ENCODE results near the gene FMNL3.
A peak's percentile ranks its signal among the peaks of the same experiment; 100 is the strongest.

Gene FMNL3

GRCh38 chr12:49626169-49626835 lies 80.9 kb downstream of the FMNL3 start:
- Histone ChIP-seq H3K36me3 (ENCODE audit: control insufficient read depth, insufficient read depth, low read length) (no peaks in the 10 kb centered on the region), H3K27ac (ENCODE audit: low read depth, low read length) (no peak overlapping the region), H3K4me3 (ENCODE audit: low read depth, low read length) (no peak overlapping the region), H3K9me3 (ENCODE audit: control insufficient read depth, insufficient read depth, low read depth, low read length) (no peaks in the 10 kb centered on the region), H3K9ac (ENCODE audit: low read length) (no peak overlapping the region), H3K27me3 (ENCODE audit: control insufficient read depth, insufficient read depth, low read length) (no peaks in the 10 kb centered on the region), H3K4me1 (ENCODE audit: control insufficient read depth, insufficient read depth, low read length) (peaks cover 5% of the 10 kb centered on the region; the same call in 1 of the 2 replicates)

GRCh38 chr12:49624921-49625577 lies 82.2 kb downstream of the FMNL3 start:
- Histone ChIP-seq H3K9me3 (ENCODE audit: control insufficient read depth, insufficient read depth, low read depth, low read length) (no peaks in the 10 kb centered on the region), H3K36me3 (ENCODE audit: control insufficient read depth, insufficient read depth, low read length) (no peaks in the 10 kb centered on the region), H3K9ac (ENCODE audit: low read length) (no peak overlapping the region), H3K4me3 (ENCODE audit: low read depth, low read length) (no peak overlapping the region), H3K27me3 (ENCODE audit: control insufficient read depth, insufficient read depth, low read length) (no peaks in the 10 kb centered on the region), H3K4me1 (ENCODE audit: control insufficient read depth, insufficient read depth, low read length) (peaks cover 5% of the 10 kb centered on the region; the same call in 1 of the 2 replicates), H3K27ac (ENCODE audit: low read depth, low read length) (no peak overlapping the region)

GRCh38 chr12:49623142-49623904 lies 83.9 kb downstream of the FMNL3 start, which contains the start of gene PRPF40B:
PRPF40B (plus strand) TSS chr12:49623561; CDS start chr12:49623591, 30 bp downstream.
- H3K27me3 ChIP-seq (ENCODE audit: control insufficient read depth, insufficient read depth, low read length): no peaks in the 10 kb centered on the region

GRCh38 chr12:49622501-49623141 lies 84.6 kb downstream of the FMNL3 start:
- Histone ChIP-seq H3K36me3 (ENCODE audit: control insufficient read depth, insufficient read depth, low read length) (no peaks in the 10 kb centered on the region), H3K27me3 (ENCODE audit: control insufficient read depth, insufficient read depth, low read length) (no peaks in the 10 kb centered on the region), H3K27ac (ENCODE audit: low read depth, low read length) (peak overlapping the region; percentile 77; the same call in 1 of the 2 replicates), H3K9ac (ENCODE audit: low read length) (peak overlapping the region; percentile 74), H3K4me1 (ENCODE audit: control insufficient read depth, insufficient read depth, low read length) (peaks cover 12% of the 10 kb centered on the region; the same call in 1 of the 2 replicates), H3K9me3 (ENCODE audit: control insufficient read depth, insufficient read depth, low read depth, low read length) (no peaks in the 10 kb centered on the region), H3K4me3 (ENCODE audit: low read depth, low read length) (peak overlapping the region; percentile 94)

More at GRCh38 chr12:49623142-49623904, 83.9 kb downstream of the FMNL3 start, which contains the start of gene PRPF40B:
- peak within 1 kb of the TSS; percentile 77; the same call in 1 of the 2 replicates for H3K27ac ChIP-seq (ENCODE audit: low read depth, low read length)
- no peaks in the 10 kb centered on the region for H3K36me3 ChIP-seq (ENCODE audit: control insufficient read depth, insufficient read depth, low read length)
- peak within 1 kb of the TSS; percentile 74 for H3K9ac ChIP-seq (ENCODE audit: low read length)
- H3K4me3 ChIP-seq (ENCODE audit: low read depth, low read length): peak within 1 kb of the TSS; percentile 94
- H3K9me3 ChIP-seq (ENCODE audit: control insufficient read depth, insufficient read depth, low read depth, low read length): no peaks in the 10 kb centered on the region
- peaks cover 12% of the 10 kb centered on the region; the same call in 1 of the 2 replicates for H3K4me1 ChIP-seq (ENCODE audit: control insufficient read depth, insufficient read depth, low read length)

- H3K4me1 ChIP-seq (ENCODE audit: control insufficient read depth, insufficient read depth, low read length): peaks cover 15% of the 10 kb centered on the region
- no peak overlapping the region for H3K9ac ChIP-seq (ENCODE audit: low read length)
Measured at GRCh38 chr12:49621651-49622500, 85.3 kb downstream of the FMNL3 start.

GRCh38 chr12:49619286-49619685 lies 87.9 kb downstream of the FMNL3 start:
- H3K27me3 ChIP-seq (ENCODE audit: control insufficient read depth, insufficient read depth, low read length): no peaks in the 10 kb centered on the region
- no peak overlapping the region for H3K27ac ChIP-seq (ENCODE audit: low read depth, low read length)
- no peaks in the 10 kb centered on the region for H3K36me3 ChIP-seq (ENCODE audit: control insufficient read depth, insufficient read depth, low read length)
- no peak overlapping the region for H3K9ac ChIP-seq (ENCODE audit: low read length)
- no peaks in the 10 kb centered on the region for H3K9me3 ChIP-seq (ENCODE audit: control insufficient read depth, insufficient read depth, low read depth, low read length)
- peaks cover 16% of the 10 kb centered on the region for H3K4me1 ChIP-seq (ENCODE audit: control insufficient read depth, insufficient read depth, low read length)
- H3K4me3 ChIP-seq (ENCODE audit: low read depth, low read length): no peak overlapping the region

More at GRCh38 chr12:49621651-49622500, 85.3 kb downstream of the FMNL3 start:
- Histone ChIP-seq H3K9me3 (ENCODE audit: control insufficient read depth, insufficient read depth, low read depth, low read length) (no peaks in the 10 kb centered on the region), H3K27ac (ENCODE audit: low read depth, low read length) (no peak overlapping the region), H3K27me3 (ENCODE audit: control insufficient read depth, insufficient read depth, low read length) (no peaks in the 10 kb centered on the region), H3K36me3 (ENCODE audit: control insufficient read depth, insufficient read depth, low read length) (no peaks in the 10 kb centered on the region), H3K4me3 (ENCODE audit: low read depth, low read length) (peak overlapping the region; percentile 94)

GRCh38 chr12:49618576-49618975 lies 88.6 kb downstream of the FMNL3 start:
- Histone ChIP-seq H3K4me1 (ENCODE audit: control insufficient read depth, insufficient read depth, low read length) (peaks cover 16% of the 10 kb centered on the region), H3K4me3 (ENCODE audit: low read depth, low read length) (no peak overlapping the region), H3K27me3 (ENCODE audit: control insufficient read depth, insufficient read depth, low read length) (no peaks in the 10 kb centered on the region), H3K9ac (ENCODE audit: low read length) (no peak overlapping the region), H3K27ac (ENCODE audit: low read depth, low read length) (no peak overlapping the region), H3K9me3 (ENCODE audit: control insufficient read depth, insufficient read depth, low read depth, low read length) (no peaks in the 10 kb centered on the region), H3K36me3 (ENCODE audit: control insufficient read depth, insufficient read depth, low read length) (no peaks in the 10 kb centered on the region)

- no peak overlapping the region for H3K9ac ChIP-seq (ENCODE audit: low read length)
- no peak overlapping the region for H3K27ac ChIP-seq (ENCODE audit: low read depth, low read length)
- no peaks in the 10 kb centered on the region for H3K27me3 ChIP-seq (ENCODE audit: control insufficient read depth, insufficient read depth, low read length)
- no peak overlapping the region for H3K4me3 ChIP-seq (ENCODE audit: low read depth, low read length)
- no peaks in the 10 kb centered on the region for H3K36me3 ChIP-seq (ENCODE audit: control insufficient read depth, insufficient read depth, low read length)
- peaks cover 14% of the 10 kb centered on the region for H3K4me1 ChIP-seq (ENCODE audit: control insufficient read depth, insufficient read depth, low read length)
- no peaks in the 10 kb centered on the region for H3K9me3 ChIP-seq (ENCODE audit: control insufficient read depth, insufficient read depth, low read depth, low read length)
Measured at GRCh38 chr12:49616533-49617219, 90.5 kb downstream of the FMNL3 start.

GRCh38 chr12:49615725-49616124 lies 91.5 kb downstream of the FMNL3 start:
- Histone ChIP-seq H3K36me3 (ENCODE audit: control insufficient read depth, insufficient read depth, low read length) (no peaks in the 10 kb centered on the region), H3K27ac (ENCODE audit: low read depth, low read length) (no peak overlapping the region), H3K9me3 (ENCODE audit: control insufficient read depth, insufficient read depth, low read depth, low read length) (no peaks in the 10 kb centered on the region), H3K4me1 (ENCODE audit: control insufficient read depth, insufficient read depth, low read length) (peaks cover 11% of the 10 kb centered on the region), H3K27me3 (ENCODE audit: control insufficient read depth, insufficient read depth, low read length) (no peaks in the 10 kb centered on the region), H3K4me3 (ENCODE audit: low read depth, low read length) (no peak overlapping the region), H3K9ac (ENCODE audit: low read length) (no peak overlapping the region)

All from HUES6 (cell line).